ENCODE results near the gene DMBX1.
A peak's percentile ranks its signal among the peaks of the same experiment; 100 is the strongest.

Gene DMBX1

DNA sequence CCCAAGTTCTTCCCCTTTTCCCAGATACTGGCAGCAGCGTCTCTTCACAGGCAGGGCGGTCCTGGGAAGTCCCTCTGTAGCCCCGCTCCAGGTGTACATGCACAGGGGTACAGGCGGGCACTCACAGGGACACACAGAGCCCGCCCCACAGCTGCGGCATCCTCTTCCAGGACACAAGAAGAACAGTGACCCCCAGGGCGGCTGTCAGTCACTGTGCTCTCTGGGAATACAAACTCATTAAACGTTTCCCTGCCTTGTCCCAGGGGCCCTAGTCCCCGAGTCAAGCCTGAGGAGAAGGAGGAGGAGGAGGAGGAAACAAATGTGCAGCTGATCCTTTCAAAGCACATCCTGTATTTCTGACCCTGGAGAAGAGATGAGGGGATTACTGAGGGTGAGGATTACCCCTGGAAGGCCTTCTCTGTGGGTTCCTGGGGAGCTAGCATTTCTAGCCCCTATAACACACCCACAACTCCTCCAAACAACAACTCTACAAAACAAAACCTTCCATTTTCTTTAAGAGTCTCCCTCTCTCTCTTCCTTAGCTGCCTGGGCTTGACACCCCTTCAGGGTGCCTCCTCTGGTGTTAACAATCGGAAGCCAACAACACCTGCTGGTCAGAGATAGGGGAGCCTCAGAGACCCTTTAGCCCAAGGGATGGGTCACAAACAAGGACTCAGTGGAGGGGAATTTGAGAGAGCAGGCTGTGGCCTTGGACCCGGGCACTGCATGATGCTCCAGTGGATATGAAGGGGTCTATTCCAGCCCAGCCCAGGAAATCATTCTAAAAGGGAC, 28.4 kb upstream of the DMBX1 start:
- peak; percentile 85 for DNase-seq

DNA sequence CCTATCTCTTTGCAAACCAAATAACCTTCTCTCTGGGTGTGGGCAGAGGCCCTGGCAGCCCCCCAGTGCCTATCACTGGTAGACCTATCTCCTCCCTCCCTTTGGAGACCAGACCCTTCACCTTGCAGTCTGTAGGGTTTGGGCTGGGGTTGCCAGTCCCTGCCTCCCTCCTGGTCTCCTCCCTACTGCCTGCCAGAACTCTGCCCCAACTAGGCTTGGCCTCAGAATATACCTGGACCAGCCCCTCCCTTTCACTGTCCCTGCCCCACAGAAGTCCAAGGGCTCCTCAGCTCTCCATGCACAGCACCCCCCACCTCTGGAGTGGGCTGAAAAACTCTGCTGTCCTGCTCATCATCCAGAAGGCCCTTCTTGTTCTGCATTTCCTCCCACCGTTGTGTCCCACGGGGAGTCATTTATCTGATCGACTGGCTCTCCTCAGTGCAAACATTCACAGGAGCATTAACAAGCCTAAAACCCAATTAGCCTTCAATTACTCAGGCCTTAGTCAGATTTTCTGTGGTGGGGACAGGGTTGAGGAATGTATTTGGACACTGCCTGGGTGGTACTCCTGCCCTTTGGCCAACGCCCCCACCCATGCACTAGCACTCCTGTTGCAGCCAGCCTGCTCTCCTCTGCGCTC, 27.7 kb upstream of the DMBX1 start:
- peak; percentile 87 for DNase-seq

DNA sequence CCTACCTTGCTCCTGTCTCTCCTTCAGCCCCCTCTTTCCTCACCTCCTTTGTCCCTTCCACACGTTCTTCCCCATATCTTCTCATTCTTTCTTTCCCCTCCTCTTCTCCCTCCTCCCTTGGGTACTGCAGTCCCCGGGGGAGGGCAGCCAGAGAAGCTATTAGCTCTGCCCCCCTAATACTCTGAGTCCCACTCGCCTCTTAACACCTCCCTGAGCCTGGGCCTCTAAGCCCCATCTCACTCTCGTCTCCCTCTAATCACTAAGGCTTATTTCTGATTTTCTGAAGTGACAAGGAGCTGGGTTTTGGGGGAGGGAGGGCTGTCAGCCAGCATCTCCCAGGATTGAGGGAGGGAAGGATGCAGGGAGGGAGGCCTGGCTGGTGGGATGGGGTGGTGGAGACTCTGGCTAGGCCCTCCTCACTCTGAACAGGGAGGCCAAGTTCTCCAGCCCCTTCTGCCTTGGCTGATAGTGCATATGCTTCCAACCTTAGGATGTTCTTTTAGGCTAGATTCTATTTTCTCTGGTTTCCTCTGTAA, 25.6 kb upstream of the DMBX1 start:
- DNase-seq, result peak; percentile 98

DNA sequence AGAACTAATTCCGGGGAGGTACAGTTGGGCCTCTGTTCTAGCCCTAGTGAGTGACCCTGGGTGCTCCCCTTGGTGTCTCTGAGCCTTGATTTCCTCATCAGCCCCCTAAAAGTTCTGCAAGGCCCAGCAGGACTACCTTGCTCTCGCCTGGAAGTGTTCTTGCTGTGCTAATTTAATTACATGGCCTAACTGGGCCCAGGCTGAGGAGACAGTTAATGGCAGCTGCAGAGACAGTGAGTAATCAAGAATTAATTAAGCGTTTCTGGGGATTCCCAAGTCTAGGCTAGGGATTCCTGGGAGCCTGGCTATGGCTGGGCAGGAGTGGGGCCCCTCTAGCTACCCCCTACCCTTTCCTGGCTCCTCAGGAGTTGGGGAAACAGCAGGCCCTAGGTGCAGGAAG, 24.7 kb upstream of the DMBX1 start:
- DNase-seq, result peak; percentile 75

DNA sequence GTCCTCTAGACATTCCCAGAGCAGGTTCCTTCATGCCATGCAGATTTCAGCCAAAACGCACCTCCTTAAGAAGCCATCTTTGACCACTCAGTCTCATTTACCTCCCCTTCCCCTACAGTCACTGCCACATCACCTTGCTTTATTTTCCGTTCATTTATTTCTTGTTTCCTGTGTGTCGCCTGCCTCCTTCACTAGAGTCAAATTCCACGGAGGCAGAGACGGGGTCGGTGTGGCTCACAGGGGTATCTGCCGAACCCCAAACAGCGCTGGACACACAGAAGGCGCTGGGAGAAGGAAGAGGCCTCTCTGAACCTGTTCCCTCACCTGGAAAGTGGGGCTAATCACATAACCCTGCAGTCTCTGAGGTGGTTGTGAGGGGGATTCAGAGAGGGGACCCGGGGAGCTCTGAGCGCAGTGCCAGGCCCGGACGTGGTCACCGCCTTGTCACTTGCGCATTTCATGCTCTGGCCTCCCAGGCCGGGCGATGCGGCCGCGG, 23.6 kb upstream of the DMBX1 start:
- no peak for DNase-seq

DNA sequence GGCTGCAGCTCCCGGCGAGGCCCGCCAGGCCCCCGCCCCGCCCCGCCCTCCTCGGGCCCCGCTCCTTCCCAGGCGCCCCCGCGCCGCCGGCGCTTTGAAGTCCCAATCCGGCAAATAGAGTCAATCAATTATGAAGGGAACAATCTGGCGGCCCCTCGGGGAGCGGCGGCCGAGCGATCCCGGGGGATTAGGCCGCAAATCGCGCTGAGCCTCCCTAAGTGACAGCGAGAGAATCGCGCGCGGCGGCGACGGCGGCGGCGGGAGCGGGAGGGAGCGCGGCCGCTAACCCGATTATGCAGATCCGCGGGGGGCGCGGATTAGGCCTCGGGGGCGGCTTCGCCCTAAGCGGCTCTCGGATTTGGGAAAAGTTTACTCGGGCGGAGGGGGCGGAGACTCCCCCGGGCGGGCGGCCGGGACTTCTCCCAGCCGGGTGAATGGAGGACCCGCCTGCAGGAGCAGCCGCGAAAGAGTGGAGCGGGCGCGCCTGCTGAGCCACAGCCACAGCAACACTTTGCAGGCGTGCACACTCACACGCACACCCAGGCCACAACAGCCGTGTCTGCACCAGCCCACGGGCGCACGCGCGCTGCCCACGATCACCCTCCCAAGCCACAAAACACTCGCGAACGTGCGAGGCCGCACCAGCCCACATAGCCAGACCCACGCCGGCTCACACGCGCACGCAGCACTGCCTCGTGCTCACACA, 23.0 kb upstream of the DMBX1 start:
- DNase-seq, result peak; percentile 99

DNA sequence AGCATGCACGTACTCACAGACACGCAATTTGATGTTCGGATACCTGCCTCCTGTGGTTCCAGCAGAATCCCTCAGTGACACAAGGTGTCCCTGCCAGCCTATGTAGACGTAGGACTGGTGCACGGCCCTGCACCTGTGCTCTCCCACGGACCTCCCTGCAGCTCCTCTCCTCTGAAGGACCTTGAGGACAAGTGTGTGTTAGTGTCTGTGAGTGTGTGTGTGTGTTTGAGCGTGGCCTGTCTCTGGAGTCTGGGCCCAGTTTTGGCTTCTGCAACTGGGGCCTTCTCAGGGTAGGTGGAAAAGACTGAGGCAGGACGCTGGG, 22.5 kb upstream of the DMBX1 start:
- DNase-seq, result peak; percentile 54

DNA sequence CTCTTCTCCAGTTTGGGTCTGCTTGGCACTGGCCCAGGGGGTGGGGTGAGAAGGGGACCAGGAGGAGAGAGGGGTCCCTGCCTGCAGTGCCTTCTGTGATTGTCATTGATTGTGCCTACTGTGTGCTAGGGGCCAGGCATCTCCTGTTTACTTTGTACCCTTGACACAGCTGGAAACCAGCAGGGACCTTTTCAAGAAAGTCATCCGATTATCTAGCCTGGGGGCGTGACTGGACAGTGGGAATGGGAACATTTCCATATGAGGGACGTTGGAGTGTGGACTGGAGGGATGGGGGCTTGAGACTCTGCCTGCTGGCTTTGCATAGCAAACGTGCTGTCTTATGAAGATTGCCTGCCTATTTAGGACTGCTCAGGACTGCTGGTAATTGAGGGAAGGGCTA, 19.8 kb upstream of the DMBX1 start:
- peak; percentile 49 for DNase-seq

DNA sequence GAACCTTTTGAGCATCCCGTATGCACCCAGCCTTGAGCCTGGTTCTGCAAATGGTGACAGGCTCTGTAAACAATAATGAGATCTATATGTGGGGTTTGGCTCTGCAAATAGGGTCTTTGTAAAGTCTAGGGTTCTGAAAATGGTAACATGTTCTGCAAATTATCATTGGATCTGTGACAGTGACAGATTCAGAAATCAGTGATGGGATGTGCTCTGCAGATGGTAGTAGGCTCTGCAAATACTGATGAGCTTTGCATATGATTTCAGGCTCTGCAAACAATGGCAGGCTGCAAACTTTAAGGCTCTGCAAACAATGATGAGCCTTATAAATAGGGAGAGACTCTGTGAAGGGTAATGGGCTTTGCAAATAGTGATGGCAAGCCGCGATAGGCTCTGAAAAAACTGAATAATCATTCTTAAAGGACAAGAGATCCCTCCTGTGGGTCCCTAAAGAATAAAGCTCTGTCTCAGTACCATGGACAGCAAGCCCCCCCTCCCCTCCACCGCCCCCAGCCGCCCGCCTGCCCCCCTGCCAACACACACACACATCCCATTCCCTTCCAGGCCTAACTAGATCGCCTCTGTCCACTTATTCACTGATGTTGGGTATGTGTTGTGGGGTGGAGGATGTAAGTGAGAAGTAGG, 17.7 kb upstream of the DMBX1 start:
- no peak for DNase-seq

DNA sequence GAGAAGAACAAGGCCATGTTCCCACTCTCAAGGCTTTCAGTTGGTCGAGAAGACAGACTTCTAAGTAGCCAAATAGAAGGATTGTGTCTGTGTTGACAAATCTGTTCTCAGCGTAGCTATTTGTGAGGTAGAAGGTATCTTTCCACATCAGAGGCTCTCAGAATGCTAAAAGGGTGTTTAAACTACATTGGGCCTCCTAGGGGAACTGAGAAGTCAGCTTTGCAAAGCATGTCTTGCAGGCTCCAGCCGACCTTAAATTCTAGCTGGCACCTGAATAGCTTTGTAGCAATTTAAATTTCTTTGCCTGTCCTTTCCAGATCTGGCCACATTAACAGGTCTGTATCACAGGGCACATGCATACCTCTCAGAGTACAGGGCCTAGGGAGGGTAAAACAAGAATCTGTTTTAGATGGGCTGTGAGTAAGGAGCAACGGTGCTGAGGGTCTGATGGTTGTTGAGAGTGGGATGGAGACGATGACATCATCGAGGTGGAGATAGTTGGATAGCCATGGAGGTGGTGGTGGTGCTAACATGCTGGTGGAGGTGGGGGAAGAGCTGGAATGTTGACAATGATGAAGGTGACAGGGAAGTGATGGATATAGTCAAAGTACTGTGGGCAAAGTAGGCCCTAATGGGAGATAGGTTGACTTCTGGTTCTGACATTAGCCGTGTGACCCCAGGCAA, 17.0 kb upstream of the DMBX1 start:
- no peak for DNase-seq

DNA sequence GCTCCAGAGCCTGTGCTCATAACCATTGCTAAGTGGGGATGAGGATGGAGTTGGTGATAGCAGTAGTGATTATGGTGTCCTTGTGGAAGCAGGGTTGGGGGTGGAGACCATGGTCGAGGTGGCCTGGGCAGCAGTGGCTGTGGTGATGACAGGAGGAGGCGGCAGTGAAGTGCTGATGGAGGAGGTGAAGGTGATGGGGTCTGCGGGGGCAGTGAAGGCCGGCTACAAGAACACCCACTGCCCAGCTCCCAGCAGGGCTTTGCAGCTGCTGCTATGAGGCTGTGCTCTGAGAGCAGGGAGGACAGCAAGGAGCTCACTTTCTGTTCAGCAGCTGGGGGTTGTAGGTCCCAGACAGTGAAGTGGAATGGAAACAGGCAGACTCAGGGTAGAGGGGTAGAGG, 15.6 kb upstream of the DMBX1 start:
- DNase-seq, result no peak

DNA sequence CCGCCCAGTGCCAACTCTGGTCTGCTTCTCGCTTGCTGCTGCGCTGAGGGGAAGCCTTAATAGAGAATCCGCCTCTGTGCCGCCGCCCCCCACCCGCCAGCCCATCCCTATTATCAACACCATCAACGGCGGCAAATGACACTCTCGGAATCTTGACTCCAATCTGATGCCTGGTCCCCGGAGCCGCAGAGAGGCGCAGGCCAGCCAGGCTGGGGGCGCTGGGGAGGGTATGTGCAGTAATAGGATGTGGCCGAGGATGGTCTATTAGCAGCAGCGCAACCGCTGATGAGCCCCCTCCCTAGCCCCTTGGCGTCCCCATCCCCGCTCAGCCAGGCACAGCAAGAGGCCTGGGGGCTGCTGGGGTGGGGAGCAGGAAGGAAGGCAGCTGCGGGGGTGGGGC, 15.1 kb upstream of the DMBX1 start:
- no peak for DNase-seq

DNA sequence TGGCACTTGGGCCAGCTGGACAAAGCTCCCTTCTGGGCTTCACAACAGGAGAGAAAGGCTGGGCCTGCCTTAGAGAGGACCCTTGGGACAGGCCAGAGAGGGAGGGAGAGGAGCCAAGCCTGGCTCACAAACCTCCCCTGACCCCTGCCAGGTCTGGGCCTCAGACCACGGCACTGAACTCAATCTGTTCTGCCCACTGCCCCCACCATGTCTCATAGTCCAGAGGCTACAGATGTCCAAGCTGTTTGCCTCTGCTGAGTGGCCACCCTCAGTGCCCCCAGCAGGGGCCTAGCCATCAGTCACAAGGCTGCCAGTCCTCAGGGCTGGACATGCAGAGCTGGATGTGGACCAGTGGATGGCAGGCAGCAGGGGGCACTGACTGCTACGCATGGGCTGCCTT, 13.0 kb upstream of the DMBX1 start:
- no peak for DNase-seq

DNA sequence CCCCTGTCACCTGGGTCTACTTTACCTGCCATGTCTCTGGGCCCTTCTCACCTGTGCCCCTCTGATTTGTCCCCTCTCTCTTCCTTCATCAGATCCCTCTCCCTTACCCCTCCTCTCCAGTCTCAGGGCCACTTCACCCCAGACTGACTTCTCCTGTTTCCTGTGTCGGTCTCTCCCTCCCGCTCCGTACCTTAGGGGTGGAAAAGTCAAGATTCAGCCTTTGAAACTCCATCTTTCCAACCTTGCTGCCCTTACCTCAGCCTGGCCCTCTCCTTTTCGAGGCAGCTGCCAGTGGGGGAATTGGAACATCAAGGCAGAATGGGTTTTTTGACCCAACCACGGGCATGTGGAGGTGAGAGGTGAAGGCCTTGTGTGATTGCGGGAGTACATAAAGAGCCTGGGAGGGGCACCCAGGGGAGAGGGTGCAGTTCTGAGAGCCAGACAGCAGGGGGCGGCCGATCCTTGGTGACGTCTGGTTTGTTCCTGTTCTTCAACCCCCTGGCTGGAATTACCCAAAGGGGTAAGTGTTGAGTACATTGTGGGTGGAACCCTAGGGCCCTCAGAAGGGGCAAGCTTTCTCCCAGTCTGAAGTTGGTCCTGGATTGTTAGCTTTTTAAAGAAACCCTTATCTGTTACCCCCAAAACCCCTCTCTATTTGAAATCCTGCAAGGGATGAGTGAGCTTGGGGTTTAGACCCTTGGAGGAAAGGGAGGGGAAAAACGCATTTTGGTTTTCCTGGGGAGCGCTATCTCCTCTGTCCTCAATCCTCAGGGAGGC, 12.3 kb upstream of the DMBX1 start:
- peak; percentile 88 for DNase-seq

DNA sequence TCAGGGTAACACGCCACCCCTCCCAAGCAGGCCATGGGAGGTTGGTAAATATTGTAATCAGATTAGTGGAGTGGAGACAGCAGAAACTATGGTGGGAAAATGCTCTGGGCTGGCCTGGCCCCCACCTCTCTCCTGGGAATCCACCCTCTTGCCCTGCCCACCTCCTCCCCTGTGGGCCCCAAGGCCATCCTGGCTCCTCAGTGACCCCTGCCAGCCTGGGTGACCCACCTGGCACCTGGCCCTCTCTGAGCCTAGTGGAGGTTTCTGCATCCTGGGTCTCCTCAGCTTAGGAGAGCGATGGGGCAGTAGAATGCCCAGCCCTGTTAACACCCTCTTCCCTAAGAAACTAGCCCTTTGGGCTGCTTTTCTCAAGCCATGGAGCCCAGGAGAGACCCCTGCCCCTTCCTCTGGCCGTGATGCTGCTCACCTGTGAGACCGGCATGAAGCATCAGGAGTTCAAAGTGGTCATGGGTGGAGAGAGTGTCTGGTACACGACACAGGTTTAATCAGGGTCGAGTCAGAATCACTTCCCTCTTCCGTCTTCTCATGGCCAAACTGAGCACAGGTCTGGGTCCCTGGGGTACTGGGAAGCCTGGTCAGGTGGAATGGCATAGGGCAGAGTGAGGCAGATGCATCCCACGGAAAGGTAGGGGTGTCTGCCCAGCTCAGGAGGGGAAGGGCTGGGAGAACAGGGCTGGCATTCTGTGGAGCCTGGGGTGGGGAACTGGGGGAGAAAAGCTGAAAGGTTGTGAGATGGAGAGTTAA, 10.7 kb upstream of the DMBX1 start:
- peak; percentile 85 for DNase-seq

DNA sequence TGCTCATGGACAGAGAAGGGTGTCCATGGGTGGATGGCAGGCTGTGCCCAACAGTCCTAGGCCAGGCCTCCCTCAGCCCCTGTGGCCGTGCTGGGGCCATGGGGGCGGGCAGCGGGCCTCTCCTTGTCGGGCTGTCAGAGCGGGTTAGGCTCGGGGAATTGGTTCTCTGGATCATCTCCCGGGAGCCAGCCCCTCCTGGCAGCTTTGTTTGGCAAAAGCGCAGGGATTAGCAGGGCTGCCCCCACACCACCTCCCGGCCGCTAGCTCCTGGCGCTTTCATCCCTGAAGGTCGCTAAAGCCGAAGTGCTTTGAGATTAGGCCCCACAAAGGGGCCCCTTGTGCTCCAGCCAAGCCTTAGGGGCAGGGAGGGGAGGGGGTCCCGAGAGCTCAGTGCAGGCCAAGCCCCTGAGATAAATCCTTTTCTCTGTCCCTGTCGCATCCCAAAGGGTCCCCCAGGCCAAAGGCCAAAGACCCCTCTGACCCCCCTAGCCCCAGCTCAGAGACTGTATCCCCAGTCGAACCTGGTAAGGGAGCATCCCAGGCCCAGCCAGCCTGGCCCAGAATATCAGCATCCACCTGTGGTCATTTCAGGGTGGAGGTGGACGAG, 9.8 kb upstream of the DMBX1 start:
- DNase-seq, result peak; percentile 96

DNA sequence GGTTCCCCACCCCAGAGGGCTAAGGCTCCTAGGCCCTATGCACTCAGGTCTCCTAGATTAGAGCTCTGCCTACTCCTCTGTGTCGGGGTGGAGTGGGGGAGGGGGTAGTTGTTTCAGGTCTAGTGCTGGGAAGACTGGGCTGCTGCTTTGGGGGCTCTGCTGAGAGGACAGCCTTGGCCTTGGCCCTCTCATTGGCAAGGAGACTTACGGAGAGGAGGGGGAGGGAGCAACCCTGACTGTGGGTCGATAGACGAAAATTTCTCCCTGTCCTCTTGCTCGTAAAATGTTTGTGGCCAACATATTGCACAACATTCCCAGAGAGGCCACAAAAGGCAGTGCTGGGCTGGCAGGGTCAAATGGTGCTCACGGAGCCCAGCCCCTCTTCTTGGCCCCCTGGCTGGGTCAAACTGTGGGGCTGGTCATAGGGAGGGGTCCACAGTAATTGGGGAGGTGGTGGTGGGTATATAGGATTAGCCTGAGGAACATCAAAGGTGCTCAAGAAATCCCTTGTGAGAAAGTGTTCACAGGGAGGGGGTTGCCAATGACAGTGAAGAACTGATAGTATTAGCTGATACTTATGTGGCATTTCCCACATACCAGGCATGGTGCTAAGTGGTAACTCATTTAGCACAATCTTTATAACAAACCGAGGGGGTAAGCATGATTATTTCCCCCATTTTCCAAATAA, 8.5 kb upstream of the DMBX1 start:
- DNase-seq, result peak; percentile 56

DNA sequence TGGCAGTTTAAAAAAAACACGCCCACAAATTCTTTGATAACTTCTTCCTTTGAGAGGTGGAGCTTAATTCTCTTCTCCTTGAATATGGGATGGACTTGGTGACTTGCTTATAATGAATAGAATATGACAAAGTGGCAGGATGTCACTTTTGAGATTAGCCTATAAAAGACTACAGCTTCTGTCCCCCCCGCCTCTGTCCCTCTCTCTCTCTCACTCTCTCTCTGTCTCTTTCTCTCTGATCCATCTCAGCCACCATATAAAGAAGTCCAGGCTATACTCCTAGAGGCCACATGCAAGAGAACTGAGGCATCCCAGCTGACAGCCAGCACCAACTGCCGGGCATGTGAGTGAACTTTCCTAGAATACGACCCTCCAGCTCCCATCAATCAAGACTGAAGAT, 7.7 kb upstream of the DMBX1 start:
- DNase-seq, result peak; percentile 52

DNA sequence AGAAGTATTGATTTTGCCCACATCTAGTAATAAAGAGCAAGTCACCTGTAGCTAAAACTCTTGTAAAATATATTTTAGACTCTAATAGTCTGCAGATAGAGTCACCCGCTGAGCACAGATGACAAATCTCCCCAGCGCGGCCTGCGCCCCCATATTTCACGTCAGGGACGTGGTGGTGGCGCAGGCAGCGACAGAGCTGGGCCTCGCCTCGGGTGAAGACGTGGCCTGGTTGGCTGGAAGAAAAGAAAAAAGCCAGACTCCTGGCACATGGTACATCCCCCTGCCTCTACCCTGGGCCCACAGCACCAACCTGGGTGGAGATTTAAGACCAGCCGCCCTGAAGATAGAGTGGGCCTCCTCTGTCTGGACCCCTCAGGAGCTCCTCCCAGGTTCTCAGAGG, 6.0 kb upstream of the DMBX1 start:
- DNase-seq, result no peak

All from NCI-H82 (cell line).